ENCODE results near the gene SLFNL1. TPM values are rescaled to one million over a fixed set of nuclear protein-coding genes. Genes with fewer than 3 reads are reported as not detected.

The SLFNL1 gene
- total RNA-seq, 6 experiments from 2014 or later, result 0.07 to 0.17 (median 0.11) TPM; not detected in 2

DNA sequence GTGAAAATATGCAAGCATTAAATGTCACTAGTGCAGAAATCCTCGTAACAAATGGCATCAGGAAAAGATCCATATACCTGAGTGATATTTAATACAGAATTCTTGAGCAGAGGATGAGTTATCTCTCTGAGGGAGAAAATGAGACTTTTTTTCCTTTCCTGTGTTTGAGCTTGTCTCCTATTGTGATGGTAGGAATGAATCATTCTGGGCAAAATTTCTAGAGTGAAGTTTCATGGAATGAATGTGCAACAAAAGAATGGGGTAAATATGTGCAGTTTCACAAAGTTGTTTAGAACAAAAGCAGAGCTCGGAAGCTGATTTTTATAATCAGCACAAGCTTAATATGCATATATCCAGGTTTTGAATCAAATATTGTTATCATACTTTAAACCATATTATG, 37.5 kb downstream of the SLFNL1 start:
- peak overlapping the region; percentile 71 for H3K4me3 Mint-ChIP-seq

DNA sequence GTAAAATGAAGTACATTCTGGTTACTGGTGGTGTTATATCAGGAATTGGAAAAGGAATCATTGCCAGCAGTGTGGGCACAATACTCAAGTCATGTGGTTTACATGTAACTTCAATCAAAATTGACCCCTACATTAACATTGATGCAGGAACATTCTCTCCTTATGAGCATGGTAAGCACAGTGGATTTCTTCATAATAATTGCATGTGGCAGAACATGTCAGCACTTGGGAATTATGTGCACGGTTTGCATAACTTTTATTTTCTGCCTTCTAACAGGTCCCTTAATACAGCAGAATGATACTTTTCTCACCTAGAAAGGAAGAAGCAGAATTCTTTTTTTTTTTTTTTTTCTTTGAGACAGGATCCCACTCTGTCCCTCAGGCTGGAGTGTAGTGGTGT, 38.2 kb downstream of the SLFNL1 start:
- TF ChIP-seq, protein P1, sequence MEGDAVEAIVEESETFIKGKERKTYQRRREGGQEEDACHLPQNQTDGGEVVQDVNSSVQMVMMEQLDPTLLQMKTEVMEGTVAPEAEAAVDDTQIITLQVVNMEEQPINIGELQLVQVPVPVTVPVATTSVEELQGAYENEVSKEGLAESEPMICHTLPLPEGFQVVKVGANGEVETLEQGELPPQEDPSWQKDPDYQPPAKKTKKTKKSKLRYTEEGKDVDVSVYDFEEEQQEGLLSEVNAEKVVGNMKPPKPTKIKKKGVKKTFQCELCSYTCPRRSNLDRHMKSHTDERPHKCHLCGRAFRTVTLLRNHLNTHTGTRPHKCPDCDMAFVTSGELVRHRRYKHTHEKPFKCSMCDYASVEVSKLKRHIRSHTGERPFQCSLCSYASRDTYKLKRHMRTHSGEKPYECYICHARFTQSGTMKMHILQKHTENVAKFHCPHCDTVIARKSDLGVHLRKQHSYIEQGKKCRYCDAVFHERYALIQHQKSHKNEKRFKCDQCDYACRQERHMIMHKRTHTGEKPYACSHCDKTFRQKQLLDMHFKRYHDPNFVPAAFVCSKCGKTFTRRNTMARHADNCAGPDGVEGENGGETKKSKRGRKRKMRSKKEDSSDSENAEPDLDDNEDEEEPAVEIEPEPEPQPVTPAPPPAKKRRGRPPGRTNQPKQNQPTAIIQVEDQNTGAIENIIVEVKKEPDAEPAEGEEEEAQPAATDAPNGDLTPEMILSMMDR (IDR thresholded peaks at IDR 0.05), result no peak
- Mint-ChIP-seq H3K9me3 (no peaks in the 10 kb centered on the region), H3K27me3 (ENCODE audit: insufficient read depth) (no peaks in the 10 kb centered on the region), H3K36me3 (ENCODE audit: low read depth) (peaks cover 66% of the 10 kb centered on the region), H3K4me3 (peak overlapping the region; percentile 96), H3K27ac (peak overlapping the region; percentile 61), H3K4me1 (ENCODE audit: low read depth) (peaks cover 84% of the 10 kb centered on the region)
- no peak for DNase-seq

More for the DNA sequence above, 37.5 kb downstream of the SLFNL1 start:
- H3K27ac Mint-ChIP-seq, result peak overlapping the region; percentile 78
- TF ChIP-seq, protein P1 (IDR thresholded peaks at IDR 0.05), result no peak
- peak; percentile 34 for DNase-seq
- peaks cover 84% of the 10 kb centered on the region for H3K4me1 Mint-ChIP-seq (ENCODE audit: low read depth)
- H3K27me3 Mint-ChIP-seq (ENCODE audit: insufficient read depth), result no peaks in the 10 kb centered on the region; the same call in 1 of the 2 replicates
- peaks cover 74% of the 10 kb centered on the region for H3K36me3 Mint-ChIP-seq (ENCODE audit: low read depth)
- no peaks in the 10 kb centered on the region for H3K9me3 Mint-ChIP-seq

DNA sequence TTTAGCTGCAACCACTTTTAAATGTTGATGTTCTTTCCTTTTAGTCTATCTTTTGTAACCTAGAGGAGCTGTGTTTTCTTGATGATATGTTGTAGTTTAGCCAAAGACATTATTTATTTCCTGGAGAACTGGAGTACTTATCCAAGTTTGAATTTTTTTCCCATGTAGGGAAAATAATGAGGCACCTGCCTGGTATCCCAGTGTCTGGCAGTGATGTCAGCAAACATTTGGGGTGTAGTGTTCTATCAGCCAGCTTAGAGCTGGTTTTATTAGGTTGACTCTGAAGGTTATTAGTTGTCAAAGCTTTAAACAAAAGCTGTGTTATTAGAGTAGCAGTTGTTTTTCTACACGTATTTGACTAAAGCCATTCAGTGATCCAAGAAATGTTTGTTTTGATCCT, 38.8 kb downstream of the SLFNL1 start:
- Mint-ChIP-seq H3K9me3 (no peaks in the 10 kb centered on the region), H3K4me1 (ENCODE audit: low read depth) (peaks cover 84% of the 10 kb centered on the region), H3K4me3 (peak overlapping the region; percentile 96), H3K27ac (peak overlapping the region; percentile 61), H3K27me3 (ENCODE audit: insufficient read depth) (no peaks in the 10 kb centered on the region), H3K36me3 (ENCODE audit: low read depth) (peaks cover 61% of the 10 kb centered on the region)
- TF ChIP-seq, protein P1 (IDR thresholded peaks at IDR 0.05), result no peak
- no peak for DNase-seq

DNA sequence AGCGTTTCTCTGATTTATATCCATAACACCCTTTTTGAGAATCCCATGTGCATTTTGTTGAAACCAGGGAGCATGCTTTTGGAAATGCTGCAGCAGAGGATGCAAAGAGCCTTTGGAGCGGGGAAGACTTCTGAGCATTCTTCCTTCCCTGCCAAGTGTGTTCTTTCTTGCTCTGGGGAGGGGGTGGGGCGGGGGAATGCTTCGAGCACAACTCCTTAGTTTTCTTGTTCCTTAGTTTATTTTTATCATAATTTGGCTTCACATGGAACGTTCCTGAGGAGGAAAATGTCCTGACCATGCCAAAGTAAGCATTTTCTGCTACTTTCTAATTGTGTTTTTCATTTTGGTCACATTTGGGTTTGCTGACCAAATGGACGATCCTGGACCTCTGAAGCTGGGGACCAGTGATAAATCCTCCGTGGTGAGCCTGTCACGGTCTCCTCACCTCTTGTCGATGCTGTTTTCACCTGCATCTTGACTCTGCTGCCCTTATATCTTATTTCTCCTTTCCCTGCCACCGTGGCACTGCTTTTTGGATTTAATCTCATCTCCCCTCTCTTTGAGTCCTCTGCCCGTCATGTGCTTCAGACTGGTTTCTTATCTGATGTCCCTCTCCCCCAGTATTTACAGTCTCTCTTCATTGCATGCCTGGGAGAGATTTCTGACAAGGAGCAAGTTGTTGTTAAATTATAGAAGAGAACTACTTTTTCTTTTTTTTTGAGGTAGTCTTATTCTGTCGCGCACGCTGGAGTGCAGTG, 39.7 kb downstream of the SLFNL1 start:
- Mint-ChIP-seq H3K4me1 (ENCODE audit: low read depth) (peaks cover 82% of the 10 kb centered on the region), H3K9me3 (no peaks in the 10 kb centered on the region), H3K36me3 (ENCODE audit: low read depth) (peaks cover 52% of the 10 kb centered on the region), H3K27ac (peak overlapping the region; percentile 61), H3K4me3 (peak overlapping the region; percentile 96), H3K27me3 (ENCODE audit: insufficient read depth) (no peaks in the 10 kb centered on the region)
- TF ChIP-seq, protein P1 (IDR thresholded peaks at IDR 0.05), result no peak
- DNase-seq, result no peak

DNA sequence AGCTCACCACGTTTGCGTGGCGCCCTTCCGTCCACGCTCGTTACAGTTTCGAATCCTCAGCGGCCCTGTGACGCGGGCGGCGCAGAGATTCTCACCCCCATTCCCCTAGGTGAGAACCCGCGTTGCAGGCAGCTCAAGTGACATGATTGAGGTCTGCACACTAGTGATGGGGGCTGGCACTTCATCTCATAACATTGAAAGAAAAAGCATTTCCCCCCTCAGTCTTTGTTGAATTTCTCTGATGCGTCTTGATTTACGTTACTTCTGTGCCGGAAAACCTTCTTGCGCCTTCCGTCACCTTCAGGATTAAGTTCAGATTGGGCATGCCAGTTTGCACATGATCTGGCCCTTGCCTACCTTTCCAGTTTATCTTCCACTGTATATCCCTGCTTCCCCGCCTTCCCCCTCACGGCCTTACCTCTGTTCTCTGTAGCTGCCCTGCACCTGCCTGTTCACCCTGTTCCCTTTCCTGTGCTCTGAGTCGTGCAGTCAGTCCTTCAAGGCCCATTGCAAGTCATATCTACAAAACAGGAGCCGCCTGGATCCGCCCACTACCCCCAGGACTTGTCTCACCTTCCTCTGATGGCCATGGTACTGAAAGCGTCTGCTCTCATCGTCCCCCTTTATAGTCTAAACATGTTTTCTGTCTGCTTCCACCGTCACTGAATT, 40.9 kb downstream of the SLFNL1 start:
- peak; percentile 25 for DNase-seq
- peaks cover 40% of the 10 kb centered on the region for H3K36me3 Mint-ChIP-seq (ENCODE audit: low read depth)
- no peaks in the 10 kb centered on the region for H3K9me3 Mint-ChIP-seq
- H3K4me3 Mint-ChIP-seq, result peak overlapping the region; percentile 96
- H3K4me1 Mint-ChIP-seq (ENCODE audit: low read depth), result peaks cover 82% of the 10 kb centered on the region
- H3K27ac Mint-ChIP-seq, result peak overlapping the region; percentile 95
- H3K27me3 Mint-ChIP-seq (ENCODE audit: insufficient read depth), result no peaks in the 10 kb centered on the region
- TF ChIP-seq, protein P1 (IDR thresholded peaks at IDR 0.05), result no peak

Measured in HFFc6 (cell line).